GM18868 (cell line): ENCODE measurements around the gene TOP3B.

Source experiments
- ATAC-seq: cut with Tn5 transposase; IDR thresholded peaks from one replicate; pipeline ENCODE4 v1.9.1; 2021; ENCODE audit warnings: mild to moderate bottlenecking, moderate library complexity; ENCODE audit not compliant: unreplicated experiment

TOP3B gene

DNA sequence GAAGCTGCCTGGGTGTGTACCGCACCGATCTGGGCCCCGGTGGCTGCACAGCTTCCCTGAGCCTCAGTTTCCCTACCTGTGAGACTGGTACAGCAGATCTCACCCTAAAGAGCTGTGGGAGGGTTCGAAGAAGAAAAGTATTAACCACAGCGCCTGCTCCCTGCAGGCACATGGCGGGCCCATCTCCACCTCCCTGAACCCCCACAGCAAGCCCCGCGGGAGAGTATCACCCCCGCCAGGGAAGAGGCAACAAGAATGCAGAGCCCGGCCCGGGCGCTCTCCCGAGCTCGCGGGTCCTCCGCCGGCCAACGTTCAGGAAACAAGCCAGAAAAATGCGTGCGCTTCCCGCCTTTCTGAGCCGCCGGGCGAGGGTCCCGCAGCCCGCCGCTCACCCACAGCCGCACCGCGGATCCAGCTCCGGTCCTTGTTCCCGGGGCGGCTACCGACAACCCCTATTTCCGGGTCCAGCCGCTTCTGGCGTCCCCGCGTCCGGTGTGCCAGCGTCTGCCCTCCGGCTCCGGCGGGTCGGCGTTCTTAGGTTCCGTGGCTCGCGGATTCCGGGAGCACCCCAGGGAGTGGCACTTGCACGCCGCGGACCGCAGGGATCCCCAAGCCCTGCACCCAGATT, at the start of gene TOP3B:
Gene TOP3B (minus strand): TSS at position 450 of the 628 bp plus-strand sequence. CDS start 7,078 bp downstream, outside the sequence.
- peak; percentile 48 for ATAC-seq

GRCh38 chr22:22031183-22031945, 48.8 kb upstream of the TOP3B start:
- ATAC-seq, result peak; percentile 43

- ATAC-seq, result no peak
Measured at GRCh38 chr22:22030493-22031182, 48.1 kb upstream of the TOP3B start.

- ATAC-seq, result no peak
Measured at GRCh38 chr22:22027955-22028354, 45.4 kb upstream of the TOP3B start.

DNA sequence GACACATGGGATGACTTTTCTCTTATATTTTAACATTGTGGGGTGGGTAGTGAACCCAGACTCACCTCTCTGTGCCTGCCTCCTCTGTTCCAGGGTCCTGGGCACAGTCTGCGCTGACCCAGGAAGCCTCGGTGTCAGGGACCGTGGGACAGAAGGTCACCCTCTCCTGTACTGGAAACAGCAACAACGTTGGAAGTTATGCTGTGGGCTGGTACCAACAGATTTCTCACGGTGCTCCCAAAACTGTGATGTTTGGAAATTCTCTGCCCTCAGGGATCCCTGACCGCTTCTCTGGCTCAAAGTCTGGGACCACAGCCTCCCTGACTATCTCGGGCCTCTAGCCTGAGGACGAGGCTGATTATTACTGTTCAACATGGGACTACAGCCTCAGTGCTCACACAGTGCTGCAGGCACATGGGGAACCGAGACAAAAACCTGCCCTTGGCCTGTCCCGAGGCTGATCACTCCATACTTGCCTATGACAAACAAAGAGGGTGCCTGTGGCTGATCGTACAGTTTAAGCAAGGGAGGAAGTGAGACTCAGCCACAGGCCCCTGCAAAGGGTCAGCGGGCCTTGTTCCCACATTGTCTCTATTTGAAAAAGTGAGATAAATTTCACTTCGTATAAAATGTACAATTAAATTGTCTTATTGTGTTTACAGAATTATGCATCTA, 43.7 kb upstream of the TOP3B start:
- ATAC-seq, result peak; percentile 55

DNA sequence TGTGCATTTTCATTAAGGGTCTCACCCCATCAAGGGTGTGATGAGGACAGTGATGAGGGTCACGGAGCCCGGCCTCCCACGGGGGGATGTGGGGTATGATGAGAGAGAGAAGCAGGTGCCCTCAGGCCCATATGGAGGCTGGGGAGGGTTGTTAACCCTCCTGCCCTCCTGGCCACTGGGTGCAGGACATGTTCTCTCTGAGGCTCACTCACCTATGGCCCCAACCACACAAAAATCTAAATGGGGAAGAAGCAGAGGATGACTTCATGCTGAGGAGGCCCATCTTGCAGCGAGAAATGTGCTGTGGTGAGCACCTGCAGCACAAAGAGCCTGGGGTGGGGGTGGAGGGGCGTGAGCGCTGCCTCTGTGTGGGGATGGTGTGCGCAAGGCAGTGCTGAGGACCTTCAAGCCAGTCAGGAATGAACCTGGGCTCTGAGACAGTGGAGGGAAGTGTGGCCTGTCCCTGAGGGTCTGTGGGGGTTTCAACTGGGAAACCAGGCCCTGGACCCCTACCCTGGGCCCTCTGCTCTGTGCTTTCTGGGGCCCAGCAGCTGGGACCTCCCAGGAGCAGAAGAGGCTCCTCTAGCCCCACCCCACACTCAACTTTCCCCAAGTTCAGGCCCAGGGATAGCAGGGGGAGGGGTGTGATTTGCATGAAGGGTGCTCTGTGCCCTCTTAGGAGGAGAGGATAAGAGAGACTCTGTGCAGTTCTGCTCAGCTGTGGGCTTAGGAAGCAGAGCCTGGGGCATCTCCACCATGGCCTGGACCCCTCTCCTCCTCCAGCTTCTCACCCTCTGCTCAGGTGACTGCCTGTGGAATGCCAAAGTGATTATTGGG, 43.0 kb upstream of the TOP3B start:
- no peak for ATAC-seq

GRCh38 chr22:22024440-22024839, 41.9 kb upstream of the TOP3B start:
- ATAC-seq, result no peak

- no peak for ATAC-seq
Measured at GRCh38 chr22:22023581-22024137, 41.1 kb upstream of the TOP3B start.

DNA sequence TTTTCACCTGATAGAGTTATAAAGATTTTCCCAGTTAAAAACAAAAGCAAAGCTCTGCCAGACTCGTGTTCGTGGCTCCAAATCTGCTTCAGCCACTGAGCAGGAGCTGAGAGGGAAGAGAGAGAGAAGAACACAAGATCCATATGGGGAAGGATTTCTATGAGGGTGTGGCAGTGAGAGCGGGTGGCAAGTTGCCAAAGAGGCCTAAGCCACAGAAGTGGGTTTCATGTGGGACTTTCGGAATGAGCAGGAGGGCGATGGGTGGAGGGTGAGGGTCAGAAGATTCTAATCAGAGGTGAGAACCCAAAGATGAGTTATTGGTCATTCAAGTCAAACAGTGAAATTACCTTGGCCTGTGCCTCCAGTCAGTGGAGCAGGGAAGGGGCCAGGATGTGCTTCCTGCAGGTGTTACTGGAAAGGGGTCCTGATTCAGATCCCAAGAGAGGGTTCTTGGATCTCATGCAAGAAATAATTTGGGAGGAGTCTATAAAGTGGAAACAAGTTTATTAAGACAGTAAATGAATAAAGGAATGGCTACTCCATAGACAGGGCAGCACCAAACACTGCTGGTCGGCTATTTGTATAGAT, 40.5 kb upstream of the TOP3B start:
- ATAC-seq, result no peak

DNA sequence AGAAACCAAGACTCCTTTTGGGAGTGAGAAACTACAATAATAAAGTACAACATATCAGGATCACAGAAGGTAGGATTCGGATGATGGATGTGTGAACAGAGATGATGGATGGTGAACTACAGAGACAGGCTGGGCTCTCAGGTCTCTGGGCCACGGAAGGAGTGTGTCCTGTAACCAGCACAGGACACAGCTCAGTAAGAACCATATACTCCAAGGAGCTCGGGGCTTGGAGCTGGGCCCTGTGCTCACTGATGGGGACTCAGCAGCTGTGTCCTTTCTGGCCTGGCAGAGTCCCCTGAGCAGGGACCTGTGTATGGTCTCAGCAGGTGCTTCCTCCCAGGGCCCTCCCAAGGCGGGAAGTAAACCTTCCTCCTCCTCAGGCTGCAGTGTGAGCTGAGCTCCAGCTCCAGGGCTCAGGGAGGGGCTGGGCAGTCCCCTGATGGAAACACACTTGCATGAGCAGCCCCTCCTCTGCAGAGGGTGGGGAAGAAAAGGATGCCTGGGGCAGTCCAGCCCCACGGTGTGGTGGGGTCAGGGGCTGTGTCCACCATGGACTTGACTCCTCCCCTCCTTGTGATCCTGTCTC, 39.8 kb upstream of the TOP3B start:
- ATAC-seq, result no peak

- no peak for ATAC-seq
Measured at GRCh38 chr22:22021162-22021750, 38.7 kb upstream of the TOP3B start.

GRCh38 chr22:22020425-22020852, 37.9 kb upstream of the TOP3B start:
- ATAC-seq, result no peak

DNA sequence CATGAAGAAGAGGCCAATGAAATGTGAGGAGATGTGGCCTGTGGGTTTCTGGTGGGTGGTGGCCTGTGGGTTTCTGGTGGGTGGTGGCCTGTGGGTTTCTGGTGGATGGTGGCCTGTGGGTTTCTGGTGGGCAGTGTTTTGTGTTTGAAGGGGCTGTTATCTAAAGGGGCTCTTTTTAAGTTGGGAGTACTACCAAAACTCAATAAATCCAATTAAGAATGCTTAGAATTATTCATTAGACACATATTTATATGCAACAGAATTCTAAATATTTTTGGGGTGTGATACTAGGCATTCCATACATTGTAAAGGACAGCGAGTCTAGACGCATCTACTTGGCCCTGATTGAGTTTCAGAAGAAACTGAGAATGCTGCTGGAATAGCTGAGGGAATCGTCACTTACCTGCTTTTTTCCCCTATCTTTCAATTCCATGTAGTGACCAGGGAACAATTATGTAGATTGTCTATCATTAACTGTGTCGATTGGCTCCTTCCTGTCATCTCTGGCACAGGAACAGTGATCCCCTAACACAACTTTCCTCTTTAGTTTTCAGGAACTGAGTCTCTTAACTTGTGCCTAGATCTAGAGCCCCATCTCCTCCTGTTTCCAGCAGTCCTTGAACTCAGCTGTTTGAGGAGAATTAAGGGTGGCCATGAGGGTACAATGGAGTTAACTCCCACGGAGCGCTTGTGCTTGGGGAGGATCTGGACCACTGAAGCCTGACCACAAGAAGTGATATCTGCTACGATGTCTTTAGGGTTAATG, 37.3 kb upstream of the TOP3B start:
- ATAC-seq, result no peak

- ATAC-seq, result no peak
Measured at GRCh38 chr22:22018825-22019658, 36.5 kb upstream of the TOP3B start.

- no peak for ATAC-seq
Measured at GRCh38 chr22:22015631-22016030, 33.0 kb upstream of the TOP3B start.

DNA sequence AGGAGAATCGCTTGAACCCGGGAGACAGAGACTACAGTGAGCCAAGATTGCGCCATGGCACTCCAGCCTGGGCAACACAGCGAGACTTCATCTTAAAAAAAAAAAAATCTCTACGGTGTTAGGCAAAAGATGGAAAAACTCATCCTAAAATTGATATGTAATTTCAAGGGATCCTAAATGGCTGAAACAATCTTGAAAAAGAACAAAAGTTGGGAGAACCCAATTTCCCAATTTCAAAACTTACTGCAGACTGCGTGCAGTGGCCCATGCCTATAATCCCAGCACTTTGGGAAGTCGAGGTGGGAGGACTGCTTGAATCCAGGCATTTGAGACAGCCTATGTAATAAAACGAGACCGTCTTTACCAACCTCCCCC, 31.7 kb upstream of the TOP3B start:
- ATAC-seq, result no peak

GRCh38 chr22:22013559-22014284, 31.1 kb upstream of the TOP3B start:
- ATAC-seq, result no peak
